ENCODE results near the gene B4GALT3. TPM values are rescaled to one million over a fixed set of nuclear protein-coding genes. Genes with fewer than 3 reads are reported as not detected.

The B4GALT3 gene
- total RNA-seq, 1 donor from 2014 or later, result 25.5 TPM

DNA sequence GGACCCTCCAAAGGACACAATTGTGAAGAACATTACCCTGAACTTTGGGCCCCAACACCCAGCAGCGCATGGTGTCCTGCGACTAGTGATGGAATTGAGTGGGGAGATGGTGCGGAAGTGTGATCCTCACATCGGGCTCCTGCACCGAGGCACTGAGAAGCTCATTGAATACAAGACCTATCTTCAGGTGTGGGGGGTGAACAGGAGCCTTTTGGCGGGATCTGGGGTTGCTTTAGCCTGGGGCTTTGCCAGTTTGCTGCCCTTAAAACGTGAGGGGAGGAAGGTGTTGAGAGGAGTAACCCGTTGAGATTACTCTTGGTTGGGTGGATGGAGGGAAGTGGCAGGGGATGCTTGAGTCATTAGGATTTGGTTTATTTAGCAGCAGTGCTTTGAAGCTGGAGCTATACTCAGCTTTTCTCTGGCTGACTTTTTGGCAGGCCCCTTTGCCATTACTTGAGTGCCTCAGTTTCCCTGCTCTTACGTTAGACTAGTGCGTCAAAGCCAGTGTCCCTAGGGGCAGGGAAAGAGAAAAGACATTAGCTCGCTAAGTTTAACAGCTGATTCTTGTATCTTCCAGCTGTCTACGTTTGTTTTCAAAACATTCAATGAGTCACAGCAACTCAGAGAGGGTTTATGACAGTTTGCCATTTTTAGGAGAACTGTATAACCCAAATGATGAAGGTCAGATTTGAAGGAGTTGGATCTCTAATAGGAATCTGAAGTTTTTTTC is 29.3 kb upstream of the B4GALT3 start:
- no peak for DNase-seq (ENCODE audit: low read depth)

DNA sequence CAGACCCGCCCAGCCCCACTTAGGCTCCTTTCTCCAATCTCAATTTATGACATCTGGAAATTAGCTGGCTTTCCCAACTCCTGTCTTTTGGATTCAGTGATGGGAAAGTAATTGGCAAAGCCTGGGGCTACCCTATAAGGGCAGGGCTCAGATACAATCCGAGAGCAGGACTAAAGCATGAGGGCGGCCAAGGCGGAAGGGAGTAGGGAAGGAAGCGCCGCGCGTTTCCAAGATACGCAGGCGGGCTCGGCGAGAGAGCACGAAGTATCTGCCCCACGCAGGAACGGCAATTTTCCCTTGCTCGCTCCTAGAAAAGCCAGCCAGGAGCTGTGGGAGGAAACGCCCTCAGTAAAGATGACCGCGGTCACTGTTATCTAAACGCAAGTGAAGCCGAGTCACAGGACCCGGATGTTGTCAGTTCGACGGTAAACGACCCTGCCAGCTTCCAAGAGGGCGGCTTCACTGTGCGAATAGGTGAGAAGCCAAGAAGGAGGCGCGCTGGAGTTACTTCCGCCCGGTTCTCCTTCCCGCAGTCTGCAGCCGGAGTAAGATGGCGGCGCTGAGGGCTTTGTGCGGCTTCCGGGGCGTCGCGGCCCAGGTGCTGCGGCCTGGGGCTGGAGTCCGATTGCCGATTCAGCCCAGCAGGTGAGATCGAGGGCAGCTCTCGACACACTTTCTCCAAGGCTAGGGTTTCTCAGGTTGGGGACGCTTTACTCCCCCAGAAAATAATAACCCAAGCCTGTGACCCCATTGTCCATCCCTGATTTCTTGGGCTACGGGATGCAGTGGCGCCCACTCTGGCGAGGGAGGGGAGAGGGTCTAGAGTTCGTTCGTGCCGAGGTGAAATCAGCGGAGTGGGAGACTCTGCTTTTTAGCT is 24.8 kb upstream of the B4GALT3 start, which contains the start of gene NDUFS2:
Gene NDUFS2 (plus strand): TSS at position 532 of the 877 bp plus-strand sequence. CDS start 19 bp downstream, at position 551.
- peak; percentile 97 for DNase-seq (ENCODE audit: low read depth)

DNA sequence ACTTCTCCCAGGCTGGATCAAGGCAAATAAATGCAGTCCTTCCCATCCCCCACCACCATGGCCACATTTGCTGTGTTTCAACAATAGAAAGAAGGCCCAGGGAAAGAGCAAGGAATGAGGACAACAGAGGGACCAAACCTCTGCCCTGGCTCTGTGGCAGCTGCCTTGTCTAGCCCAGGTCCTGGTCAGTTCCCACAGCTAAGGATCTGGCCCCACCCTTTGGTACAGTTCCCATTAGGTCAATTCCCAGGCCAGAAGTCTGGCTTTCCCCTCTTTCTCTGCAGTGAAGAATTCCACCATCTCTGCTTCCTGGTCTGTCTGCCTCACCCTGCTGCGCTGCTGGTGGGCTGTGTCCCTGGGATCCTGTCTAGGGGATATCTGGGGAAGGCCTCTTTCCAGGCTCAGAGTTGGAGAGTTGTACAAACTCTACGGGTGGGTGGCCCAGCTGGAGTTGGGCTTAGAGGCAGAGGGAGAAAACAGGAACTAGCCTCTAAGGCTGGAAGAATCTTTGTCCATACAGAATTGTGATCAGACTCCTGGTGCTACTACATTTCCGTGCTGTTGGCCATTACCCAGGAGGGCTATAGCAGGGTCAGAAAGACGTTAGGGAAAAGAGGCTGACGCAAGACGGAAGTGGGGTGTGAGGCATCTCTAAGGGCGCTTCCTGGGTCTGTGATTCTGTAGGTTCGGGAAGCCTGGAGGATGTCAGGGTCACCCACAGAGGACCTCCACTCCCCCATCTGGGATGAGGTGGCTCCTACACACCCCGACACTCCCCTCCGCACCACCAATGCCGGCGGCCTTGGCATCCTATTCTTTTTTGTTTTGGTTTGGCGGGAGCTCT is 23.9 kb upstream of the B4GALT3 start:
- no peak for DNase-seq (ENCODE audit: low read depth)

DNA sequence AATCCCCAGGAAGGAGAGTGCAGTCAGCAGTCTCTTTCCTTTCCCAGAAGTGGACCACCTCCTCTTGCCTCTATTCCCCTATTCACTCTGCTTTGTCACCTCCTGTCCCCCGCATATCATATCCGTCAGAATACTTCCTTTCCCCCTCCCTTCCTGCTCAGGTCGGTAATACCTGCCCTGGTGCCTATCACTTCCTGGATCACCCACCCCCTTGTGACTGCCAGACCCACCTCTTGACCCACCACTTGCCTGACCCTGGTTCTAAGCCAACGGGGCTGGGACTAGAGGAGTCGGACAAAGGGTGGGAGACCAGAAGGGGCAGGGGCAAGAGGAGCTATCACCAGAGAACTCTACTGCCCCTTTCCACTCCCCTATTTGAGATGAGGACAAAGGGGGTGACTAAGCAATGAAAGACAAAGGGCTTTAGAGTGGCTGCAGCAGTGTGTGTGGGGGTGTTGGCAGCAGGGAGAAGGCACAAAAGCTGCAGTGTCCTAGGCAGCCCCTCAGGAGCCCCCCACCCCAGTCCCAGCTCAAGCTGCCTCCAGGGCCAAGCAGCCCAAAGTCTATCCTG is 23.2 kb upstream of the B4GALT3 start:
- DNase-seq (ENCODE audit: low read depth), result no peak

- DNase-seq (ENCODE audit: low read depth), result no peak
Observed at GRCh38 chr1:161199506-161200139, 22.3 kb upstream of the B4GALT3 start.

DNA sequence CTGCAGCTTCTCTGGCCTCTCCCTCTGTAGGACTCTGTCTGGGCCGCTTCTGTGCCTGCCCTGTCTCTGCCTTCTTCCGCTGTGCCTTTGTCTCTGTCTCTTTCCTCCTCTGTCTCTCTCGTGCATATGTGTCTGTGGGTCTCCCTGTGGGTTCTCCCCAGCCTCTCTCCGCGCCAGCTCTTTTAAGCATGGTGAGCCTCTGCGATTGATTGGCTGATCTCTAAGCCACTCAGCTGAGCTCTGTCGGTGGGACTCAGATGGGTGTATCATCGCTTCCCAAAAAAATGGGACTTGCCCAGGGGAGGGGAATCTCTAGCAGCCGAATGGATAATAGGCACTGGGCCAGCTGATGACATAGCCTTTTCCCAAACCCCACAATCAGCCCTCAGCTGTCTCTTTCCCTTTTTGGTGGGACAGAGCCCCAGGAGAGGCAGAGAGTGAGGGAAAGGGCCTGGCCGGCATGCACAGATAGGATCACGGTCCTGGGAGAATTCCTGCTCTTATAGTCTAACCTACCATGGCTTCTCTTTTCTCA is 21.7 kb upstream of the B4GALT3 start, which contains the start of gene ADAMTS4:
Gene ADAMTS4 (minus strand): TSS at position 158 of the 535 bp plus-strand sequence. CDS start 427 bp downstream, outside the sequence.
- no peak for DNase-seq (ENCODE audit: low read depth)

GRCh38 chr1:161198194-161198896 is 21.0 kb upstream of the B4GALT3 start:
- no peak for DNase-seq (ENCODE audit: low read depth)

- DNase-seq (ENCODE audit: low read depth), result no peak
Observed at GRCh38 chr1:161197560-161198193, 20.4 kb upstream of the B4GALT3 start.

DNA sequence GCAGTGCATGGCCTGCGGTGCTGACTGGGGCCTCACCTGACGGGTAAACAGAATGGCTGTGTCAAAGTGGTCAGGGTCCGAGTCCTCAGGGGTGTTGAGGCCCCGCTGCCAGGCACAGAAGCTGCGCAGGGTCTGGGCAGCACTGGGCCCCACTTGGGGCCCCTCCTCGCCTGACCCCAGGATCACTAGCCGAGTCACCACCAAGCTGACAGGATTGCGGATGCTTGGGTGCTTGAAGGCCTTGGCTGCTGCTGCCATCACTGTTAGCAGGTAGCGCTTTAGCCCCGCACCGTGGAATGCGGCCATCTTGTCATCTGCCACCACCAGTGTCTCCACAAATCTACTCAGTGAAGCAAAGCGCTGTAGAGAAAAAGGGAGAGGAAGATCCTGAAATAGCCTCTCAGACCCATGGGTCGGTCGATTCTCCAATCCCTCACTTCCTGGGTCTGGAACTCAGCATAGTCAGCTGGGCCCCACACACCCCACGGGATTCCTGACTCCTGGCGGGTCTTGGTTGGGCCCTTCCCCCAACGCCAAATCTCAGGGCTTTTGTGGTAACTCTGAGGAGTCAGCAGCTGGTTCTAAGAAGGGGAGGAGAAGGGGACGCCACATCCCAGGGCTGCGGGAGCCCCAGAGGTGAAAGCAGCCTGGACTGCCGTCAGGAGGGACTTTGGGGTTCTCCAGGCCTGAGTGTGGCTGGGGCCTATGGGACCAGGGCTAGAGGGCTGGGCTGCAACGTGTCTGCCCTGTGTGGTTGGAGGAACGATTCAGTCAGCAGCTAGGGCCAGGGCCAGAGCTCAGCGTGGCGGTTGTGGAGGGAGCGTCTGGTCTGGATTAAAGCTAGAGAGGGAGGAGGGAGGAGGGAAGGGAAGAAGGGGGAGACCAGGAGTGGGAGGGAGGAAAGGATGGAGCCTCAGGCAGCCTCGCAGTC is 19.5 kb upstream of the B4GALT3 start:
- DNase-seq (ENCODE audit: low read depth), result no peak

DNA sequence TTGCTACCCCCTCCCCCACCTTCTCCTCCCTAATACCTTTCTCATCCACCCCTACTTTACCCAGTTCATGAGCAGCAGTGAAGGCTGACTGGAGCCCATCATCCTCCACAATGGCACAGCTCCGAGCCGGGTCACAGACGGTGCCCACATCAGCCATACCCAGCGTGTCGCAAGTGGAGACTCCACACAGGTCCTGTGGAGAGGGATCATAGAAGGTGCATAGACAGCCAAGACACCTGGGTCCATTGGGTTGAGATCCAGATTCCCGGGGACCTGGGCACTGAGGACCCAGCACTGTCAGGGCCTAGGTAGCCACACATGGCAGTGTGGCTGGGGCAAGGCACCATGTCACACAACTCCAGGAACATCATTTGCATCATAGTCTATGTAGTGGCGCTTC is 18.8 kb upstream of the B4GALT3 start:
- no peak for DNase-seq (ENCODE audit: low read depth)

GRCh38 chr1:161195171-161195570 is 17.9 kb upstream of the B4GALT3 start:
- DNase-seq (ENCODE audit: low read depth), result no peak

DNA sequence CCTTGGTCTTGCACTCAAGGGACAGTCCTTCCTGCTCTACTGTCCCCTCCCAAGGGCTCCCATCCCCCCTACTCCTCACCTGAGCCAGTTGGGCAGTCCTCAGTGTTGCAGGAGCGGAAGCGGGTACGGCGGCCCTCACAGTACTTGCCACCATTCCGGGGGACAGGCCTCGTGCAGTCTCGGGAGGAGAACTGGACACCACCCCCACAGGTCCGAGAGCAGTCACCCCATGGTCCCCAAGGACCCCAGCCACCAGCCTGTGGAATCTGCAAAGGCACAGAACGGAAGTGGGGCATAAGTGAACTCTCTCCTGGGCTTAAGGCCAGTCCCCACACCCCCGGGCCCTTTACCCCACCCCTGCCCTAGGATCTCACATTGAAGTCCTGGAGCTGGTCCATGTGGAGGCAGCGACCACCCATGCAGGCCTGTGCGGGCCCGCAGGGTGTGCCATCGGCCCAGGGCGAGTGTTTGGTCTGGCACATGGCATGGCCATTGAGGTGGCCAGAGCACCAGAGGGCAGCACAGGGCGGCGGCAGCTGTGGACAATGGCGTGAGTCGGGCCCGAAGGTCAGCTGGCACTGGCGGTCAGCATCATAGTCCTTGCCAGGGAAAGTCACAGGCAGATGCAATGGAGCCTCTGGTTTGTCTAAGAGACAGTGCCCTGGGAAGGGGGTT is 16.4 kb upstream of the B4GALT3 start:
- DNase-seq (ENCODE audit: low read depth), result no peak

DNA sequence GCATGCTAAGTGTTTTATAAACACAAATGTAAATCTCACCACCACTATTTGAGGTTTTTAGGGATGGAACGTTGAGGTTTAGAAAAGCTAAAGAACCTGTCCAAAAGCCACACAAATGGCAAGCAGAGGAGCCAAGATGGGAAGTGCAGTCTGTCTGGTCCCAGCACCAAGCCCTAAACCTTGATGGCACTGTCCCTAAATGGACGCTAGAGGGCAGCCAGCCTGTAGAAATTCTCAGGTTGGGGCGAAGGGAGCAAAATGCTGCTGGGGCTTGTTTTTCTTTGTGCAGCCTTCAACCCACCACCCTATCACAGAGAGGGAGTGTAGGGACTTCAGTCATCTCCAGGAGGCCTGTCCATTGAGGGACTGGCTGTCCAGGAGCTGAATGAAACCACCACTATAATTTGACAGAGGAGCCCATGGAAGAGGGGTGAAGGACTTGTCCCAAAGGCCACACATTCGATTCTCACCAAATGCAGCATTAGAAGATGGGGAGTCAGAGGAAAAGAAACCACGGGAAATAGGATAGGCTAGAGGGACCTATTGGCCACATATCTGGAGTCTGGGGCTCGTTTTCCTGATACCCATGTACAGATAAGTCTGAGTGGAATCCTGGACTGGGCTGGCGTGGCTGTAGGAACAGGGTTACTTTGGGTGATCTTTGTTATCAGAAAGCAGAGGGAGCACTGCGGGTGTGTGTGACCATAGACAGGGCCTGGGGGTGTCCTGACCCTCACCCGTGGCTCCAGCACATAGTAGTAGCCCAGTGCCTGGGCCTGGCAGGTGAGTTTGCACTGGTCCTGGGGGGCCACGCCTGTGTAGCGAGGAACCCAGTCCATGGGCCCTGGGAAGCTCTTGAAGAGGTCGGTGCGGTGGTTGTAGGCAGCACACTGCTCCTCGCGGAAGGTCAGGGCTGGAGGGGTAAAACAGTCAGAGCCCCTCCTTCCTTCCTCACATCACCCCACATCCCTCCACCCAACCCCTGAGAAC is 15.5 kb upstream of the B4GALT3 start:
- peak; percentile 51 for DNase-seq (ENCODE audit: low read depth)

- no peak for DNase-seq (ENCODE audit: low read depth)
Observed at GRCh38 chr1:161191971-161192370, 14.7 kb upstream of the B4GALT3 start.

- no peak for DNase-seq (ENCODE audit: low read depth)
Observed at GRCh38 chr1:161190962-161191521, 13.7 kb upstream of the B4GALT3 start.

- DNase-seq (ENCODE audit: low read depth), result no peak
Observed at GRCh38 chr1:161189036-161189435, 11.7 kb upstream of the B4GALT3 start.

Measured in renal cortical epithelial cell (primary cell).